B cell (primary cell): ENCODE results near the gene YPEL5. TPM values are rescaled to one million over a fixed set of nuclear protein-coding genes. Genes with fewer than 3 reads are reported as not detected.

ENCODE experiments used
- ATAC-seq: fragments of 200-7000 bp; cut with Tn5 transposase; one replicate; pipeline ENCODE4 v1.10.0; 2021; ENCODE audit warnings: low read depth, mild to moderate bottlenecking, moderate number of reproducible peaks, moderate library complexity
- CTCF ChIA-PET: fragments of 350-600 bp; sonication (Branson Sonifier 250); formaldehyde crosslinking; loops from one replicate; lab custom pipeline; 2021; ENCODE audit warnings: antibody characterized with exemption, inconsistent platforms; lab: Charles Lee
- POLR2A ChIA-PET: fragments of 350-600 bp; sonication (Branson Sonifier 250); formaldehyde crosslinking; loops from one replicate; lab custom pipeline; 2021; ENCODE audit warnings: antibody characterized with exemption; lab: Charles Lee
- DNase-seq: peaks from one replicate; pipeline ENCODE4 v3.0.0; 2013
- H2AFZ ChIP-seq: 2 replicates; pipeline ENCODE4 v1.6.1; 2012; ENCODE audit warnings: mild to moderate bottlenecking, low read depth, low read length; ENCODE audit not compliant: insufficient read depth, poor library complexity, severe bottlenecking
- H3K27ac ChIP-seq, 2 donors: 1 replicate in 1 of 2; 2 replicates in 1 of 2; pipeline ENCODE4 v1.5.1; 2012 to 2013; ENCODE audit warnings: low read length in 2 of 2, mild to moderate bottlenecking in 2 of 2, moderate library complexity in 1 of 2
- H3K27me3 ChIP-seq, 4 experiments: fragments of 200-600 bp in 1 of 4; sonication (generic) in 1 of 4; replicated peaks in 1 of 4; 1 replicate in 2 of 4; 2 replicates in 2 of 4; pipeline versions ENCODE4 v1.6.1 to v1.7.0; 2013 to 2016; ENCODE audit warnings: low read length in 3 of 4, mild to moderate bottlenecking in 2 of 4, mixed read lengths in 1 of 4, moderate library complexity in 1 of 4; ENCODE audit not compliant: insufficient read depth in 4 of 4, control insufficient read depth in 3 of 4; ENCODE audit errors: control extremely low read depth in 1 of 4
- H3K36me3 ChIP-seq, 2 experiments: replicated peaks in 1 of 2; 1 replicate in 1 of 2; 2 replicates in 1 of 2; pipeline versions ENCODE4 v1.6.1 to v1.7.1; 2013; ENCODE audit warnings: low read length in 1 of 2; ENCODE audit not compliant: insufficient read depth in 2 of 2, control insufficient read depth in 1 of 2; ENCODE audit errors: control extremely low read depth in 1 of 2, extremely low read depth in 1 of 2
- H3K4me1 ChIP-seq, 2 donors: fragments of 200-600 bp in 1 of 2; sonication (generic) in 1 of 2; 1 replicate in 1 of 2; 2 replicates in 1 of 2; pipeline versions ENCODE4 v1.5.1 to v1.6.1; 2013 to 2017; ENCODE audit warnings: low read length in 2 of 2; ENCODE audit not compliant: control insufficient read depth in 2 of 2, insufficient read depth in 2 of 2
- H3K4me2 ChIP-seq: replicated peaks from 2 replicates; pipeline ENCODE3; 2012; ENCODE audit warnings: mild to moderate bottlenecking, low read depth, low read length; ENCODE audit not compliant: poor library complexity, severe bottlenecking
- H3K4me3 ChIP-seq, 5 experiments: fragments of 200-600 bp in 1 of 5; sonication (generic) in 1 of 5; 1 replicate in 3 of 5; 2 replicates in 2 of 5; pipeline versions ENCODE4 v1.5.1 to v1.7.0; 2011 to 2016; ENCODE audit warnings: low read length in 4 of 5, mild to moderate bottlenecking in 4 of 5, low read depth in 2 of 5, control low read depth in 1 of 5, moderate library complexity in 1 of 5; ENCODE audit not compliant: insufficient read depth in 1 of 5; ENCODE audit errors: control extremely low read depth in 1 of 5, extremely low read depth in 1 of 5
- H3K79me2 ChIP-seq: fragments of 200-600 bp; sonication (generic); one replicate; pipeline ENCODE4 v1.6.0; 2016; ENCODE audit warnings: low read length; ENCODE audit not compliant: control insufficient read depth, insufficient read depth
- H3K9ac ChIP-seq: fragments of 200-600 bp; sonication (generic); 2 replicates; pipeline ENCODE4 v1.6.1; 2017; ENCODE audit warnings: mild to moderate bottlenecking, low read length, moderate library complexity
- H3K9me3 ChIP-seq, 3 donors: one replicate each; pipeline versions ENCODE4 v1.6.1 to v1.7.1; 2013; ENCODE audit warnings: low read length in 2 of 3; ENCODE audit not compliant: control insufficient read depth in 2 of 3, insufficient read depth in 1 of 3; ENCODE audit errors: control extremely low read depth in 1 of 3
- H4K20me1 ChIP-seq: 2 replicates; pipeline ENCODE4 v1.6.0; 2012; ENCODE audit warnings: mild to moderate bottlenecking, low read length; ENCODE audit not compliant: insufficient read depth, control insufficient read depth, poor library complexity, severe bottlenecking
- H3K27ac Mint-ChIP-seq: one replicate; pipeline ENCODE4 v1.8.0; 2021; ENCODE audit warnings: mixed read lengths
- H3K27me3 Mint-ChIP-seq: one replicate; pipeline ENCODE4 v1.8.0; 2021; ENCODE audit warnings: mixed read lengths
- H3K4me1 Mint-ChIP-seq: one replicate; pipeline ENCODE4 v1.8.0; 2021; ENCODE audit warnings: mixed read lengths
- H3K4me3 Mint-ChIP-seq: one replicate; pipeline ENCODE4 v1.8.0; 2021; ENCODE audit warnings: mixed read lengths
- H3K9me3 Mint-ChIP-seq: one replicate; pipeline ENCODE4 v1.8.0; 2022; ENCODE audit warnings: mixed read lengths; ENCODE audit not compliant: insufficient read depth
- CTCF ChIP-seq: fragments of 200-600 bp; IDR thresholded peaks from one replicate; pipeline ENCODE4 v1.8.0; 2022; ENCODE audit warnings: antibody characterized with exemption, mild to moderate bottlenecking
- EZH2 ChIP-seq: IDR thresholded peaks from 2 replicates; pipeline ENCODE4 v1.6.1; 2012; ENCODE audit warnings: borderline replicate concordance, low read depth, mild to moderate bottlenecking, moderate library complexity, low read length; ENCODE audit not compliant: insufficient read depth, poor library complexity, severe bottlenecking
- WGBS: methylation state at CpG from one replicate; pipeline ENCODE4 v1.1.5; 2013; ENCODE audit warnings: missing lambda C conversion rate; ENCODE audit not compliant: insufficient coverage; 5-methylcytosine and 5-hydroxymethylcytosine counted together
- intact Hi-C: fragments of 100-400 bp; cut with micrococcal nuclease; formaldehyde crosslinking; loops from one replicate; pipeline ENCODE4 v1.10.0; 2022
- polyA plus RNA-seq: library from polyadenylated mRNA; depleted of rRNA; stranded (reverse); fragments of >200 nt; gene quantifications from 2 replicates; pipeline ENCODE4 v1.2.3, GENCODE V29; 2012
- total RNA-seq, 2 donors: library from RNA; stranded (reverse); fragments of 120-200 nt in 1 of 2; gene quantifications; 1 replicate in 1 of 2; 2 replicates in 1 of 2; pipeline versions ENCODE4 v1.2.3 to v1.2.4, GENCODE V29; 2013 to 2022

Gene YPEL5
- total and polyA plus RNA-seq, 2 donors (not counting 1 experiment from before 2014, with no cell fraction given), result 117 to 426 TPM

GRCh38 chr2:30190637-30191036 is 43.8 kb downstream of the YPEL5 start:
- Histone ChIP-seq H4K20me1 (no peaks in the 10 kb centered on the region), H3K4me1 (peaks cover 7 to 14% of the 10 kb centered on the region in 2 donors), H3K9ac (no peak overlapping the region), H3K27ac (no peak overlapping the region), H3K27me3 (no peaks in the 10 kb centered on the region), H2AFZ (no peak overlapping the region), H3K4me2 (no peak overlapping the region), H3K4me3 (no peak overlapping the region), H3K36me3 (no peaks in the 10 kb centered on the region), H3K79me2 (no peaks in the 10 kb centered on the region), H3K9me3 (peaks cover 0 to 11% (median 0%) of the 10 kb centered on the region in 3 donors)
- intact Hi-C loops, result no loop called here
- Mint-ChIP-seq H3K4me3 (no peak overlapping the region), H3K4me1 (peaks cover 10% of the 10 kb centered on the region), H3K9me3 (no peaks in the 10 kb centered on the region), H3K27me3 (no peaks in the 10 kb centered on the region), H3K27ac (no peak overlapping the region)
- no peak for ATAC-seq
- no peak for DNase-seq
- POLR2A ChIA-PET, result no interaction called here
- TF ChIP-seq CTCF (no peak), EZH2 (no peak)
- WGBS, result 96% methylated on average over 11 of the region's 13 CpGs
- CTCF ChIA-PET, result interaction anchor here (0.6 to 2.7 kb wide), 2 partner anchors 18 to 26 kb away, joined by 3 to 12 read pairs; no protein-coding TSS in a partner anchor

- DNase-seq (no peak), ATAC-seq (no peak)
- peaks cover 10% of the 10 kb centered on the region for H3K4me1 Mint-ChIP-seq
- Histone ChIP-seq H3K4me3 (no peak overlapping the region), H3K9me3 (peaks cover 0 to 11% (median 0%) of the 10 kb centered on the region in 3 donors), H3K27me3 (no peaks in the 10 kb centered on the region), H3K27ac (no peak overlapping the region), H3K4me1 (peaks cover 7 to 14% of the 10 kb centered on the region in 2 donors), H3K79me2 (no peaks in the 10 kb centered on the region), H3K9ac (no peak overlapping the region), H3K4me2 (no peak overlapping the region), H4K20me1 (no peaks in the 10 kb centered on the region), H3K36me3 (no peaks in the 10 kb centered on the region), H2AFZ (no peak overlapping the region)
- intact Hi-C loops, result no loop called here
- POLR2A ChIA-PET, result no interaction called here
- WGBS, result 100% methylated on average over 10 of the region's 10 CpGs
- no peak overlapping the region for H3K4me3 Mint-ChIP-seq
- CTCF ChIA-PET, result interaction anchor here (2.7 kb wide), 1 partner anchor 27 kb away, joined by 12 read pairs; no protein-coding TSS in a partner anchor
- no peaks in the 10 kb centered on the region for H3K9me3 Mint-ChIP-seq
- TF ChIP-seq CTCF (no peak), EZH2 (no peak)
- H3K27me3 Mint-ChIP-seq, result no peaks in the 10 kb centered on the region
- no peak overlapping the region for H3K27ac Mint-ChIP-seq
Measured at GRCh38 chr2:30191107-30191506, 44.3 kb downstream of the YPEL5 start.
